Left ventricle myocardium superior (tissue), 1 donor: Measurements from ENCODE around the gene XYLT1. TPM values are rescaled to one million over a fixed set of nuclear protein-coding genes. Genes with fewer than 3 reads are reported as not detected.

Source experiments
- ATAC-seq: fragments of 200-7000 bp; cut with Tn5 transposase; one replicate; pipeline ENCODE4 v1.9.1; 2020; ENCODE audit warnings: mild to moderate bottlenecking, moderate library complexity
- DNase-seq: peaks from one replicate; pipeline ENCODE4 v3.0.0-alpha.2; 2020
- intact Hi-C: fragments of 100-400 bp; cut with micrococcal nuclease; formaldehyde crosslinking; loops from one replicate; pipeline ENCODE4 v1.11.0; 2022
- total RNA-seq: library from RNA; stranded (reverse); fragmentation: NEBNext Ultra II Directional; extraction: Animal tissue kit (Norgen Biotek cat#: 25700); gene quantifications from one replicate; pipeline ENCODE4 v1.2.1, GENCODE V29; 2021
- donor health status: DM: no; HTN: yes; CAD: no; lungs with severe emphysema.

The XYLT1 gene
- total RNA-seq, 1 donor from 2014 or later, result 1.6 TPM

GRCh38 chr16:17384471-17384870, 86.3 kb downstream of the XYLT1 start:
- ATAC-seq, result peak; percentile 36
- intact Hi-C loops, result no loop called here
- no peak for DNase-seq

DNA sequence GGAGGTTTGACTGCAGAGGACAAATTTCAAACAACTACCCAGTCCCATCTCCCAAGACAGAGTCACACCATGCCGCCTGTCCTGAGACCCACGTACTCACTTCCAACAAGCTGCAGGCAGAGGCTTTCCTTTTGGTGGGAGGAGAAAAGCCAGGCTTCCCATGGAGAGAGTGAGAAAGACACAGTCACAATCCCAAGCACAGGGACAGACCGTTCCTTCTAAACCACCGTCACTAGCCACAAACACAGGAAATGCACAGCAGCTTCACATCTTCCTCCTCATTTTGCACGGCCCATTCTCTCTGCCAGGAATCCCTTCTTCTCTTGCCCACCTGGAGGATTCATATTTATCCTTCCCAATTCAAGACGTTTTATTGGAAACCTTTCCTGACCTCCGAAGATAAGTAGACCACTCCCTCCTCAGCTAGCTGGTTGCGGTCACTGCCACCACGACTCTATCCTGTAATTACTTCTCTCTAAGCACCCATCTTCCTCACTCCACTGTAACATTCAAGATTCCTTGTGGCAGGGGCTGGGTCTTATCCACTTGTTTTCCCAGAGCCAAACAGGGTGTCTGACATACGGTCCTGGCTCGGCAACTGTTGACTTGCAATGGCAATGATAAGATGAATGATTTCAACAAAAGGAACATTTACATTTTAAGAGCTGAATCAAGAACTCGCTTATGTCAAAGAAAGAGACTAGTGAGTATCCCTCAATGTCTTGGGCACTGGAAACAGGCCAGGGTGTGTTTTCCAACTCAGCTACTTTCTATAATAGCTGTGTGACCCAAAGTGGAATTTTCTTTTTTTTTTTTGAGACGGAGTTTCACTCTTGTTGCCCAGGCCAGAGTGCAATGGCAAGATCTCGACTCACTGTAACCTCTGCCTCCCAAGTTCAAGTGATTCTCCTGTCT, 87.6 kb downstream of the XYLT1 start:
- DNase-seq (no peak), ATAC-seq (peak; percentile 34)
- intact Hi-C loops, result no loop called here

DNA sequence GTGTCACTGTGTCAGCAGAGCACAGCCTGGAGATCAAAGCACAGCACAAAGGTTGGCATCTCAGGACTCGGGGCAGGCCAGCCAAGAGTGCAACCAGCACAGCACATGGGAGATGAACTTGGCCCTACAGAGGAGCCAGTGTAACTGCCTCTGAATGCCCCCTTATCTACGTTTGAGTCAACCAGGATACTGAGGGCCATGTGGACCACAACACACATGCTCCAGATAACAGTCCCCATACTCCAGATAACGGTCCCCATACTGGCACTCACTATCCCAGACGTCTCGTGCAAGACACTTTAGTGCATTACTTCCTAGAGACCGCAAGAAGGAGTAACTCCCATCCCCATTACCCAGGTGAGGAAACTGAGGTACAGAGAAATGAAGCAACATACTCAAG, 88.2 kb downstream of the XYLT1 start:
- intact Hi-C loops, result no loop called here
- ATAC-seq, result peak; percentile 8
- DNase-seq, result no peak

GRCh38 chr16:17381784-17382183, 89.0 kb downstream of the XYLT1 start:
- no peak for ATAC-seq
- intact Hi-C loops, result no loop called here
- no peak for DNase-seq

GRCh38 chr16:17380613-17381012, 90.1 kb downstream of the XYLT1 start:
- intact Hi-C loops, result no loop called here
- DNase-seq (no peak), ATAC-seq (no peak)

- intact Hi-C loops, result no loop called here
- ATAC-seq, result peak; percentile 86
- peak; percentile 73 for DNase-seq
Measured at GRCh38 chr16:17379121-17379571, 91.6 kb downstream of the XYLT1 start.

DNA sequence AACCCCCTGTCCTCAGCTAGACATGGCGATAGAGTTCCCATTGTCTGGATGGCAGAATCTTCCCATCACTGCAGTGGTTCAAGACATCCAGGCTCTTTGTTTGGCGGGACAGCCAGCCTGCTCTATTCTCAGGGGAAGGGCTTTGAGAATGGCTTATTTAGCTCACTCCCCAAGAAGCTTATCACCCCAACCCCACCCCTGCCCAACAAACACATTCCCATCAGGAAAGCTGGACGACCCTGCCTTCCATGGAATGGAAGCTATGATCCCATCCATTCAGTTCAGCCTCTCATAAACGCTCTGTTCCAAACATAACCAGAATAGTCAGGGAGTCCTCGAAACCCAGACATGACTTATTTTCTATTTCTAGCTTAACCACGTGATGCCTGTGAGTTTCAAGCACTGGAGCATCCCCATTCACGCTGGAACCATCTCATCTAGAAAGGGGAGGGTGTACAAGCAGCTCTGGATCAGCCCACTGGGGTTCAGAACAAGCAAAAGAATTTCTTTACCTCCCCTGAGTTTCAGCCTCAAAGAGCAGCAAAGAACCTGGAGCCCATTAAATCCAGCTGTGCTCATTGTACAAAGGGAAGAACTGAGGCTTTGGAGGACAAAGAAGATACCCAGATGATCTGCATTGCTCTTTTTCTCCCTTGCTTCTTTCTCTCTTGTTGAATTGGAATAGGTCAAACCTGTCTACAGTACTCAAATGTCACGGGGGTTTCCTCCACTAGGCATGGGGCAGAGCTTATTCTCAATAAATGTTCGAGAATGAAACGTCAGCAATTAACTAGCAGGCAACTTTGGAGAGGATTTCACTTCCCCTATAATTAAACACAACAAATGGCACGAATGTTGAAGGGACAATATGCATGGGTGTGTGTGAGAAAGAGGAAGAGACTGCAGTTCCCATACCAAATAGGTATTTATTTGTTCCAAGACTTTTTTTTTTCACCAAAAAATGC, 93.1 kb downstream of the XYLT1 start:
- ATAC-seq (peak; percentile 88), DNase-seq (no peak)
- intact Hi-C loops, result no loop called here

DNA sequence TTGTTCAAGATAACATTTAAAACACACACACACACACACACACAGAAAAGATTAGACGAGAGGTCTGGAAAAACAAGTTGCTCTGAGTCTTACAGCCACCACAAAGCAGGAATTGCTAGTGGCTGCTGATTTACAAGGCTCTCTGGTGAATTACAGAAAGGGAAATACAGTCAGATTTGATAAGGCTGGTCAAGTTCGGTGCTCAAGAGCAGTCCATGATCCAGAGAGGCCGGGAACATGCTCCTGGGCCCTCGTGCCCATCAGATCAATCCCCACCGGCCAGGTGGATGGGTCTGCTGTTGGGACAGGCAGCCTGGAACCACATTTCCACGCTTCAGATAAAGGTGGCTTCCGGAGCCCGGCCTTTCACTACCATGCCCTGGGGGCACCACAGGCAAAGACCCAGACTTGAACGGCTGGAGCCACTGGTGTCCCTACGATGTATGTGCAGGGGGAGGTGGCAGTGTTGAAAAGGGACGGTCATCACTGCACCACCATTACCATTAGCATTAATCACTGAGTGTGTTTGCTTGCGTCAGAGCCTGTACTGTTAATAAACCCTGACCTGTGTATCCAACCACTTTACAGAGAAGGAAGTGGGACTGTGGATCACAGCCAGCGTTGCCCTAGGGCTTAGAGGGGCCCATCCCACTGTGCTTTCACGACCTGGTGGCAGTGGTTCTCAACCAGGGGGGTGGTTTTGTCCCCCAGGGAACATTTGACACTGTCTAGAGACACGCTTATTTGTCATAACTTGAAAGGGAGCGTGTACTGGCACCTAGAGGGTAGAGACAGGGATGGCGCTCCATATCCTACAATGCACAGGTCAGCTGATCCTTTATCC, 95.1 kb downstream of the XYLT1 start:
- ATAC-seq (no peak), DNase-seq (no peak)
- intact Hi-C loops, result no loop called here

DNA sequence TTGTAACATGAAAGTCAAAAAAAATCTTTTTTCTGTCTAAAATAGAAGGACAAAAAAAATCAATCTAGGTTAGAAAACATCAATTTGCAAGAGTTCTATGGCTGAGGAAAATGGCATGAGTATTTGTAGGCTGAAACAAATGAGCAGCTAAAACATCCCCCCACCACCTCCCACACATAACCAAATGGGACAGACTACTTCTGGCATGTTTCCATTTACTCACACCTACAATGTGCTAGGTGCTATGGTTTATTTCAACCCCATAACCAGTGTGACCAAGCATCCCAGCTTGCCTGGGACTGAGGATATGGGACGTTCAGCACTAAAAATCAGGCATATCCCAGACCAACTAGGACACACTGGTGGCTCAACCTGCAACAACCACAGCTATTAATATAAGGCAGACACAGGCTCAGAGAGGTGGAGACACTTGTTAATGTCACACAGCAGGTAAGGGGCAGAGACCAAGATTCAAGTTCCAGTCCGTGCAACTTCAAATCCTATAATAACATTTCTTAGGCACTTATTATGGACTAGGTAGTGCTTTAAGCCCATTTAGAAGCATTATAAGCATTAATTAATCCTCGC, 96.0 kb downstream of the XYLT1 start:
- intact Hi-C loops, result no loop called here
- DNase-seq (no peak), ATAC-seq (no peak)

DNA sequence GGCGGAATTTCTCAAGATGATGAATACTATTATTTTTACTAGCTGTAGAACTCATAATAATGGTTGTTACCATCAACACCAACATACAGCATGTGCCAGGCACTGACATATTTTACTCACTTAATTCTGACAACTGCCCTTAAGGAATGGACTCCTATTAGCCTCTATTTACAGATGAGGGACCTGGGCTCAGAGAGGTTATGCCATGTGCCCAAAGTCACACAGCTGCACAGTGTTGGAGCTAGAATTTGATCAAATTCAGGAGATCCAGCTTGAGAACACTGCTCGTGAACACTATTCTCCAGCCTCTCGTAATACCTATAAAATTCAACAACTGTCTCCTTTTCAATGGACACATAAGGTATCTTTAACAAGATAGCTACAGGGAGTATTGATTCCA, 97.2 kb downstream of the XYLT1 start:
- ATAC-seq, result no peak
- intact Hi-C loops, result no loop called here
- DNase-seq, result no peak

- ATAC-seq, result no peak
- intact Hi-C loops, result no loop called here
- no peak for DNase-seq
Measured at GRCh38 chr16:17372386-17372785, 98.4 kb downstream of the XYLT1 start.

GRCh38 chr16:17371299-17371698, 99.5 kb downstream of the XYLT1 start:
- no peak for ATAC-seq
- intact Hi-C loops, result no loop called here
- DNase-seq, result no peak

DNA sequence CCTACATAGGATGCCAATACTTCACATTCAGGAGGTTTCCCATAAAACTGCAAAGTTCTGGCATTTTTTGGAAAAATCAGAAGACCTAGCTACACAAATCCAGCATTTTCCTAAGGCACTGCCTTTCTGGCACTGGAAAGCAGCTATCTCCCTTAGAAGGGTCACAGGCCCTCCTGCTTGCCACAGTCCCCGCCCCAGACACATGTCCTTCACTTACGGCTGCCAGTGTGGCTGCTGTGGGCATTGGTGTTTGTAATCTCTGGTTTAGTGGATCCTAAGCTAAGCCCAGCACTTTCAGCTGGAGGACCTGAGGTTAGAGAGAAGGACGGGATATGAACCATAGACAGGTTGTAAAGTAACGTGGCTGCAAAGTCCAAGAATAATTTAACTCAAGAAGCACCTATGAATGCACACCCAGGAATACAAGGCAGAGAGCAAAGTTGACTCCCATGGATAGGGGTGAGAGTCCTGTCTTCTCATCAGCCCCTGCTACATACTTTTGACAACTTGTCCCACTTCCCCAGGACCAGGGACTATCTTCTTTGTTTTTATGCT, 100.0 kb downstream of the XYLT1 start:
- no peak for DNase-seq
- intact Hi-C loops, result no loop called here
- peak; percentile 24 for ATAC-seq

DNA sequence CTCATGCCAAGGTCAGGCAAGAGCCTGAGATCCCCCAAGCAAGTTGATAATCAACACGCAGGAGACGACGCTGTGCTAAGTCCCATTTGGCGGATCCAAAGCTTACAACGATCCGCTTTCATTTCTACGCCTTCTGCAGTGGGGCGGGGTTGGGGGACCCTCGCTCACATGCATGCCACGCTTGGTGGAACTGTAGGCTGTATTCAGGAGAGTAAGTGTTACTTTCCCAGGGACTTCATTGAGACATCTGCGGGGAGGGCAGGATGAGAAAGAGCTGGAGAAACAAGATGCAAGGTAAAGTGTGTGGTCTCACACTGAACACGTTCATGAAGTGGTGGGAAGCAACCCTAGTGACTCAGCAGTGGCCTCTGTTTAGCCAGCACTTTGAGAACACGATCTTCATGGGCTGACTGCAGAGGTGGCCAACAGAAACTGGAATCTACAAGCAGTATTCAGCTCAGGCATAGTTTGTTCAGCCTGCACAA, 100.5 kb downstream of the XYLT1 start:
- DNase-seq (no peak), ATAC-seq (peak; percentile 64)
- intact Hi-C loops, result no loop called here

DNA sequence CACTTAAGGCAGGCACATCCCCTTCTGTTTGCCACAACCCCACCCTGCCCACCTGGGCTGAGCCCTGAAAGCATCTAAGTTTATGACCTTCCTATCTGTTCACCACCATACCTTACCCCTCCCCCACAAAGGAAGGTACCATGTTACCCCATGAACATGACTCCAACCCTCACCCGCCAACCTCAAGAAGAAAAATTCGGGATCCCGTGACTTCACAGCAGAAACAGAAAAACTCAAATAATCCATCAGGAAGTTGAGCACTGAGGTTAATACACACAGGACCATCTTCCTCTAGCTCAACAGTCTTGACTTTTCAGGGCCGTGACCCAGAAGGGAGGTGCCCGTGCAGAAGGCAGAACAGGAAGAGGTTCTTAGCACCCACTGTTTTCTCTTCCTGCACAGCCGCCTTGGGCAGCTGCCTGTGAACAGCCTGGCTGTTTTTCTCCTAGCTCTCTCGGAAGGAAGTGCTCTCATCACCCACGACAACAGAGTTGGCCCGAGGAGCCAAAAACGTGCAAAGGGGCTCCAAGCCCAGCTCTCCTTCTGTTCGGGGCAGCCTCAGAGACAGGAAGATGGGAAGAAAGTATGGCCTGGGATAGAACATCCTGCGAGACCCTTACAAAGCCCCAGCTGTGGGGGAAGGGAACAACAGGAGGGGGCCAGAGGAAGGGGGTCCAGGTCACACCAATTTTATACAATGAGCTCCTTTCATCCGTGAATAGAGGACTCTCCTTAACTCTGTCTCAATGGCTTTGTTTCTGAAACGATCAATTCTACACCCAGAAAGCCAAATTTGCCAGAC, 101.1 kb downstream of the XYLT1 start:
- DNase-seq (peak; percentile 65), ATAC-seq (peak; percentile 79)
- intact Hi-C loops, result no loop called here

DNA sequence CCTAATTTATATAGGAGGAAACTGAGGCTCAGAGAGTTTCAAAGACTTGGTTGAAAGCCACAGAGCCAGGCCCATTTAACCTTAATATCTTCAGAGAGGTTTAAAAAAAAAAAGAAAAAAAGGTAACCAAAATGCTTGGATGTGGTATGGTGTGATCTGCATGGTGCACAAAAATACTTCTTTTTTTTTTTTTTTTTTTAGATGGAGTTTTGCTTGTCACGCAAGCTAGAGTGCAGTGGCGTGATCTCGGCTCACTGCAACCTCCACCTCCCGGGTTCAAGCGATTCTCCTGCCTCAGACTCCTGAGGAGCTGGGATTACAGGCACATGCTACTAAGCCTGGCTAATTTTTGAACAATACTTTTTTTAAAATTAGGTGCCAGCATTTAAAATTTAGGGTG, 101.8 kb downstream of the XYLT1 start:
- ATAC-seq (no peak), DNase-seq (no peak)
- intact Hi-C loops, result no loop called here

- DNase-seq (no peak), ATAC-seq (no peak)
- intact Hi-C loops, result no loop called here
Measured at GRCh38 chr16:17368446-17368845, 102.3 kb downstream of the XYLT1 start.

DNA sequence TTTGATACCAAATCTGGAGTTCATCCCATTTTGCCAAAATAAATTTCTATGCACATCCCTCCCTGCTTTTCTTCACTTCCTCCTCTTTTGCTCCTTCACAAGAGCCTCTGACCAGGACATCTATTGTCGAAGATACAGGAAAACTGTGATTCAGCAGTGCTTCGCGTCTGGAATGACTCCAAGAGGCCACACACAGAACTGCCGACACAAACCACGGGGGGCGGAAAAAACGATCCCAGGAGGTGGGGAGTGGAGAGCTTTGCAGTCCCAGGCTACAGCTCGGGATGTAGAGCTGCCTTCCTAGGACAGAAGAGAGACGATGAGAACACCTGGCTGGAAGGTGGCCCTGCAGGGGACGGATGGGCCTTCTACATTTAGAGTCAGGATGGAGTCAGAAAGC, 102.8 kb downstream of the XYLT1 start:
- DNase-seq, result no peak
- ATAC-seq, result peak; percentile 14
- intact Hi-C loops, result no loop called here
